ENCODE measurements around the gene HLA-DMA. TPM values are rescaled to one million over a fixed set of nuclear protein-coding genes. Genes with fewer than 3 reads are reported as not detected.
"Not testable (repeated sequence)": the region's sequence is repeated elsewhere in the genome, so short reads cannot be mapped to it uniquely, and the experiment has no call there.

HLA-DMA gene
- polyA plus RNA-seq, 1 donor, result 12.6 TPM

GRCh38 chr6:32954986-32955802 is 2.3 kb upstream of the HLA-DMA start:
- no peak for DNase-seq (ENCODE audit: low read depth)

- no peak for DNase-seq (ENCODE audit: low read depth)
Measured at GRCh38 chr6:32954267-32954666, 1.4 kb upstream of the HLA-DMA start.

- DNase-seq (ENCODE audit: low read depth), result no peak
Measured at GRCh38 chr6:32953775-32954174, 878 bp upstream of the HLA-DMA start.

- no peak for DNase-seq (ENCODE audit: low read depth)
Measured at GRCh38 chr6:32950449-32950848, 2.4 kb downstream of the HLA-DMA start.

GRCh38 chr6:32950010-32950409 is 2.9 kb downstream of the HLA-DMA start:
- no peak for DNase-seq (ENCODE audit: low read depth)

- DNase-seq (ENCODE audit: low read depth), result no peak
Measured at GRCh38 chr6:32949113-32949512, 3.8 kb downstream of the HLA-DMA start.

GRCh38 chr6:32947552-32948465 is 5.1 kb downstream of the HLA-DMA start:
- DNase-seq (ENCODE audit: low read depth), result no peak

GRCh38 chr6:32946893-32947292 is 6.0 kb downstream of the HLA-DMA start:
- no peak for DNase-seq (ENCODE audit: low read depth)

GRCh38 chr6:32945953-32946352 is 6.9 kb downstream of the HLA-DMA start:
- no peak for DNase-seq (ENCODE audit: low read depth)

- no peak for DNase-seq (ENCODE audit: low read depth)
Measured at GRCh38 chr6:32945108-32945760, 7.7 kb downstream of the HLA-DMA start.

GRCh38 chr6:32943864-32944649 is 8.8 kb downstream of the HLA-DMA start:
- DNase-seq (ENCODE audit: low read depth), result no peak

- not testable (repeated sequence) for DNase-seq (ENCODE audit: low read depth)
Measured at GRCh38 chr6:32942555-32943123, 10.3 kb downstream of the HLA-DMA start.

GRCh38 chr6:32941214-32941768 is 11.6 kb downstream of the HLA-DMA start:
- no peak for DNase-seq (ENCODE audit: low read depth)

- peak; percentile 68 for DNase-seq (ENCODE audit: low read depth)
Measured at GRCh38 chr6:32940656-32941213, 12.2 kb downstream of the HLA-DMA start, which contains the start of gene HLA-DMB. Gene HLA-DMB (minus strand): TSS chr6:32941028. CDS start chr6:32940807, 221 bp downstream.

- no peak for DNase-seq (ENCODE audit: low read depth)
Measured at GRCh38 chr6:32938494-32938893, 14.4 kb downstream of the HLA-DMA start.

GRCh38 chr6:32937230-32937633 is 15.7 kb downstream of the HLA-DMA start:
- no peak for DNase-seq (ENCODE audit: low read depth)

GRCh38 chr6:32936239-32937152 is 16.4 kb downstream of the HLA-DMA start:
- DNase-seq (ENCODE audit: low read depth), result no peak

GRCh38 chr6:32935551-32936238 is 17.2 kb downstream of the HLA-DMA start:
- no peak for DNase-seq (ENCODE audit: low read depth)
